Prostate gland (tissue), 2 donors: ENCODE results near the gene CYFIP1.

Experiments
- CTCF ChIP-seq, 4 experiments: fragments of 200-600 bp in 2 of 4; fragments of 450-650 bp in 2 of 4; sonication (generic) in 2 of 4; IDR thresholded peaks; 1 replicate in 3 of 4; 2 replicates in 1 of 4; pipeline ENCODE4 v1.5.1; 2016 to 2019; ENCODE audit warnings: antibody characterized with exemption in 4 of 4, mild to moderate bottlenecking in 2 of 4, moderate library complexity in 2 of 4
- POLR2A ChIP-seq: fragments of 450-650 bp; IDR thresholded peaks from one replicate; pipeline ENCODE4 v1.6.1; 2016; ENCODE audit warnings: antibody characterized with exemption, mild to moderate bottlenecking

- TF ChIP-seq CTCF (IDR thresholded peaks at IDR 0.05) (no peak), POLR2A (no peak)
These were observed 41.1 kb downstream of the CYFIP1 start for GRCh38 chr15:22939051-22939450.
